ENCODE measurements around the gene SOX1.

SOX1 gene

DNA sequence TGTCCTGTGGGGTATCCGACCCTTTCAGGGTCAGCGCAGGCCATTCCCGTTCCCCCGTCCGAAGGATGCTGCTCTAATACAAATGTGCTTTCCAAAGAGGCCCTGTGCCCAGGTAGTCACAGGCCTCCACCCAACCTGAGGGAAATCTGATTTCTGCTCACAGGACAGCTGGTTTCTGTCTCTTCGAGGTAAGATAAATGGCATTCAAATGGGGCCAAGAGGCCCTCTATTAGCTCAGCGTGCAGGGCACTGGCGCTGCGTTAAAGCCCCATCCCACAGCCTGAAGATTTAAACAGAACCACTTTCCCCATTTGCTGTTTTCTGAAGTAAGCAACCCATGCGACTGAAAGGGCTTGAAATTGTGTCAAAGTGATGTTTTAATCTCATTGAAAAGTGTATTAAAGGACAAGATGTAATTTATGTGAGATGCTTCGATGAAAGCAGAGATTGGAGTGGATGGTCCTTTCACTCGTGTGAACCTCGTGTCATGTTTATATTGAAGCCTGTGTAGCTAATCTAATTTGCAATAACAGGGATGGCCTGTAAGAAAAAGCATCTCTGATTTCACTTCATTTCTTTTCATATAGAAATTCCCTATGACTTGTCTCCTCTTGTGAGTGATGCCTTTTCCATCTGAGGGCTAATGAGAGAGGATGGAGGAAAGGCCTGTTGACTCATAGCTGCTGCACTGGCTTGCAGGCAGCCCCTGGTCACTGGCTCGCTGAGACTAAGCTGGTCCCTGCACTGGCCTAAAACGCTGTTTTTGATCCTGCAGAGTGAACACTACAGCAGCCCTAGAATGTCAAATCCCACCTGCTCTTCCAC lies 7.3 kb upstream of the SOX1 start:
- DNase-seq (ENCODE audit: low spot score): no peak

DNA sequence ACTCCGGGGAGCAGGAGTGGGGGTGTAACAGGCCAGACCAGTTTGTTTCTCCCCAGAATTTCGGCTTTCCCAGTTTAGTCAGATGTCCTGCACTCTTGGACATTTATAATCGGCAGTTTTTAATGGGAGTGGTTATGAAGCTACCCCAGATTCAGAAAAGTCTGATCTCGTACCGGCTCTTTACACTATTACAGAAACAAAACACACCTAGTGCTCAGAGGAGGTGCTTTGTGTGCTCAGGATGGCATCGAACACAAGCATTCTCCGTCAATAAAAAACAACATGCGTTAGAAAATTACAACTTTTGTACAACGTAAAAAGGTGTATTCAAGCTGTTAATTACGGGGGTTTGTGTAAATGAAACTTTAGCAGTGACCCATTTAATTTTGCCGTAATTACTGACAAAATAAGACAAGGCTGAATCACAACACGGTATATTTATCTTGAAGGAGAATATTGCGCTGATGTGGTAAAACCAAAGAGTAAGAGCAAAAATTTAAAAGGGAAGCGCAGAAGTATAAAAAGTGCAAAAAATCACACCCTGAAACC lies 6.6 kb upstream of the SOX1 start:
- DNase-seq (ENCODE audit: low spot score): no peak

GRCh38 chr13:112060899-112061366 lies 6.0 kb upstream of the SOX1 start:
- DNase-seq (ENCODE audit: low spot score): no peak

DNA sequence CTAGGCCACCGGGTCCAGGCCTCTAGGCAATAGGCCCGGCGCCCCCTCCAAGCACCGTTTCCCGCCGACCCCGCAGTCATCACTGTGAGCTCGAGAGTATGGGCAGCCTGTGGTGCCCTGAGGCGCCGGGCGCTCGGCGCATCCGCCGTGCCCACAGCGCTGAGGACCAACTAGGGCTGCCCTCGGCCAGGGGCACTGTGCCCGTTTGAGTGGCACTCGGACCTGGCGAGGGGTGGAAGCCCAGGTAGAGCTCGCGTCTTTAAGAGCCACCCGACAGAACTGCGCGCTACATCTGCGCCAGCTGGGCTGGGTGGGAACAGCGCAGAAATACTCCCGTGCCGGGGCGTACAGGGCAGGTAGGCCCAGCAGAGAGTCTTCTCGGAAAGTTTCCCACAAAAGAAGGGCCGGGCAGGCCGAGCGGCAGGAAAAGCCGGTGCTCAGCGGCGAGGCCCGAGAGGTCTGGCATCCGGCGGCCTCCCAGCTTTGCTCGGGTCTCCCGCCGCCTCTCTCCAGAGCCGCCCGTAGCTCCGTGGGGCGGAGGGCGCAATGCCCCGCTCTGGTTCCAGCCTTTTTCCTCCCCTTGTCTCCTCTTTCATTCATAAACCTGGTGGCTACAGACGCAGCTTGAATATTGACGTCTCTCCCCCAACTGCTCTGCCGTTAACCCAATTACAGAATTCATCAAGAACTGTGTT lies 5.4 kb upstream of the SOX1 start:
- no peak for DNase-seq (ENCODE audit: low spot score)

DNA sequence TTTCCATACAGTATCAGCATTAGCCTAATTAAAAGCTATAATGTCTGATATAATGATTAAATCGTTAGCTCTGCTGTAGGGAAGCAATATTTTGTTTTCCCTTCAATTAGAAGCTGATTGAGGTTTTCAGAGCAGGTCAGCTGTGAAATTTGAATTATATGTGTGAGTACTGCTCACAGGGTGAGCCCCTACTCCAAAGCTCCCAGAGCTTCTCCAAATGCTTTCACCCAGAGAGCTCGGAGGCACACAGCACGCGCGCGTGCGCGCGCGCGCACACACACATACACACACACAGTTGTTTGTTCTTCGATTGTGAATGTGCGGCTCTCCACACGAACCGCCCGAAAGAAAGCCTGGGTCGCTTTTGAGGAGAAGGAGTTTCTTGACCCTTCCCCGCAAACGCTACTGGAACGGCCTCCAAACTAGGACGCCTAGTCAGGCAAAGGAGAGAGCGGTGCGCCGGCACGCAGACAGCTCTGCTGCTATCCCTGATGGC lies 4.8 kb upstream of the SOX1 start:
- DNase-seq (ENCODE audit: low spot score): no peak

- no peak for DNase-seq (ENCODE audit: low spot score)
Observed at GRCh38 chr13:112062571-112063570, 4.1 kb upstream of the SOX1 start.

- no peak for DNase-seq (ENCODE audit: low spot score)
Observed at GRCh38 chr13:112063807-112064206, 3.1 kb upstream of the SOX1 start.

DNA sequence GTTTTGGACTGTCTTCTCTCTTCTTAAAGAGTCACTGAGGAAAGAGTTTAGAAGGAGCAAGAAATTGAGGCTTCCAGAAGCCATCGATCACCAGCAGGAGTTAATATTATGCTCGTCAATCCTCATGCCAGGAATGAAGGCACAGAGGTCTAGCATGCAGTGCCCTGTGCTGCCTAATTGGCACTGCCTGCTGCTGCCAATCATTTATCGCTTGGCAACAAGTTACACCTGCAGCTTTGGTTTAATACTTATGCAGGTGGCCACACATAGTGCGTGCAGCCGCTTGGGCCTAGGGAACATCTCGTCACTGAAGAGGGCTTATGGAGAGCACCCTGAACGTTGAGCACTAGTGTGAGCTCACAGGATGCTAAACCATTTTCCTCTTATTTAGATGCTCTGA lies 2.7 kb upstream of the SOX1 start:
- DNase-seq (ENCODE audit: low spot score): no peak

DNA sequence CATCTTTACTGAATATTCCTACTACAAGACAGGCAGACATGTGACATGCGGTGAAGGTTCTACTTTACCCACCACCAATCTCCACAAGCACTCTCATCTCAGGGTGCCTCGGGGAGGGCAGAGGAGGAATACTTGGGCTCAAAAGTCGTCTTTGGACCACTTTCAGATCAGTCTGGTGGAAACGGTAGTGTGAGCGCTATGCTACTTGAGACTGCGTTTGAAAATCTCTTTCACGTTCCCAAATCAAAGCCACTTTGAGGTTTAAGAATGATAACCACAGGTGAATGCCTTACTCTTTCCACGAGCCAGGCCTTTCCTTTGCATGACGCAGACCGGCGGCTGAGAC lies 1.5 kb upstream of the SOX1 start:
- no peak for DNase-seq (ENCODE audit: low spot score)

GRCh38 chr13:112065867-112066623 lies 904 bp upstream of the SOX1 start:
- no peak for DNase-seq (ENCODE audit: low spot score)

DNA sequence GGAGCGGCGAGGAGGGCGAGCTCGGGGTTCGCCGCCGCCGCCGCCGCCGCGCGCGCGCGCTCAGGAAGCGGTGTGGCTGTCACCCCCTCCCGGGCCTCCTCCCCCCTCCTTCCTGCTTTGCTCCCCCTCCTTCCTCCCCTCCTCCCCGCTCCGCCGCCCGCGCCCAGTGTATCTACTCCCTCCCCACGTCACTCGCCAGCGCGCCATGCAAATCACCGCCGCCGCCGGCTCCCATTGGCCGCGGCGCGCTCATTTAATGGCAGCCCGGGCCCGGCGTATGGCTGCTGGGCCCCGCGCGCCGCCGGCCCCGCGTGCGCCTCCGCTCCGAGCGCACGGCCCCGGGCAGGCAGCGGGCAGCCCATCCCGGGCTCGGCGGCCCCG lies 335 bp upstream of the SOX1 start:
- no peak for DNase-seq (ENCODE audit: low spot score)

DNA sequence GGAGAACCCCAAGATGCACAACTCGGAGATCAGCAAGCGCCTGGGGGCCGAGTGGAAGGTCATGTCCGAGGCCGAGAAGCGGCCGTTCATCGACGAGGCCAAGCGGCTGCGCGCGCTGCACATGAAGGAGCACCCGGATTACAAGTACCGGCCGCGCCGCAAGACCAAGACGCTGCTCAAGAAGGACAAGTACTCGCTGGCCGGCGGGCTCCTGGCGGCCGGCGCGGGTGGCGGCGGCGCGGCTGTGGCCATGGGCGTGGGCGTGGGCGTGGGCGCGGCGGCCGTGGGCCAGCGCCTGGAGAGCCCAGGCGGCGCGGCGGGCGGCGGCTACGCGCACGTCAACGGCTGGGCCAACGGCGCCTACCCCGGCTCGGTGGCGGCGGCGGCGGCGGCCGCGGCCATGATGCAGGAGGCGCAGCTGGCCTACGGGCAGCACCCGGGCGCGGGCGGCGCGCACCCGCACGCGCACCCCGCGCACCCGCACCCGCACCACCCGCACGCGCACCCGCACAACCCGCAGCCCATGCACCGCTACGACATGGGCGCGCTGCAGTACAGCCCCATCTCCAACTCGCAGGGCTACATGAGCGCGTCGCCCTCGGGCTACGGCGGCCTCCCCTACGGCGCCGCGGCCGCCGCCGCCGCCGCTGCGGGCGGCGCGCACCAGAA lies 1.1 kb downstream of the SOX1 start:
- DNase-seq (ENCODE audit: low spot score): no peak

DNA sequence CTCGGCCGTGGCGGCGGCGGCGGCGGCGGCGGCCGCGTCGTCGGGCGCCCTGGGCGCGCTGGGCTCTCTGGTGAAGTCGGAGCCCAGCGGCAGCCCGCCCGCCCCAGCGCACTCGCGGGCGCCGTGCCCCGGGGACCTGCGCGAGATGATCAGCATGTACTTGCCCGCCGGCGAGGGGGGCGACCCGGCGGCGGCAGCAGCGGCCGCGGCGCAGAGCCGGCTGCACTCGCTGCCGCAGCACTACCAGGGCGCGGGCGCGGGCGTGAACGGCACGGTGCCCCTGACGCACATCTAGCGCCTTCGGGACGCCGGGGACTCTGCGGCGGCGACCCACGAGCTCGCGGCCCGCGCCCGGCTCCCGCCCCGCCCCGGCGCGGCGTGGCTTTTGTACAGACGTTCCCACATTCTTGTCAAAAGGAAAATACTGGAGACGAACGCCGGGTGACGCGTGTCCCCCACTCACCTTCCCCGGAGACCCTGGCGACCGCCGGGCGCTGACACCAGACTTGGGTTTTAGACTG lies 1.7 kb downstream of the SOX1 start:
- DNase-seq (ENCODE audit: low spot score): no peak

GRCh38 chr13:112069061-112069844 lies 2.3 kb downstream of the SOX1 start:
- no peak for DNase-seq (ENCODE audit: low spot score)

DNA sequence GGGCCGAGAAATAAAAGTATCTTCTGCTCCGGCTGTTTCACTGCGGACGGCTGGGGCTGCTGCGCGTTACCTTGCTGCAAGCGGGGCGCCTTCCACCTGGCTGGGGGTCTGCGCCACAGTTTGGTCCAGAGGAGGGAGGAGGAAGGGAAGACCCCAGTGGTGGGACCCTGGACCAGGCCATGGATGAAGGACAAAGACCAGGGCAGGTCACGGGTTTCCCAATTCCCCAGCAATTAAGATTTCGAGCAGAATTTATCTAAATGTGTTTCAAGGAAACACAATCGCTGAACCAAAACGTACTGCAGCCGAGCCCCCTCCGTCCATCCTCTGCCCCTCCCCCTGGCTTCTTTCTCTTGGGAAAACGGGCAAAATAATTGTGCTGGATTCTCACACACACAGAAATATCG lies 2.9 kb downstream of the SOX1 start:
- DNase-seq (ENCODE audit: low spot score): no peak

DNA sequence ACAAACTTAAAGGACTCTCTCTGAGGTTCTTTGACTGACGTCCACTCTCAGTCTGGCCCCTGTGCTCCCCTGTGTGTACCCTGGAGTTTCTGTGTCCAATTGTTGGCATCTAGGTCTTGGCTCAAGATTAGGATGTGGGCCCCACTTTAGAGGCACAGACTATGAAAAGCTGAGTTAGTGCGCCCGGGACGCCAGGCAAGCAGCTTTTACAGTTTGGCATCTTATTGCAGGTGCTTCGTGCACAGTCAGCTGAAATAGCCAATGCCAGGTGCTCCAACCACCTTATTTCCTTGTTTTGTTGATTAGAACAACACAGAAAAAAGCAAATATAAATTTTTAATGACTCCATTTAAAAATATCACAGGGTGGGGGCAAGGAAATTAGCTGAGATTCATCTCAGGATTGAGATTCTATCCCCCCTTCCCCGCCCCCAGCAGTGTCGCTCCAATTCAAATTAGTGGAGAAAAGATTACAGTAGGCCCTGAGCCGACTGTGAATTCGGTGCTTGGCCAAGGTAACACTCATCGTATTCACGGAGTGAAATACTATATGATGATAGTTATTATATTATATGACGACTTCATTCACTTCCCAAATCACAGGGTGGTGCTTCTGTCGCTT lies 4.3 kb downstream of the SOX1 start:
- DNase-seq (ENCODE audit: low spot score): no peak

DNA sequence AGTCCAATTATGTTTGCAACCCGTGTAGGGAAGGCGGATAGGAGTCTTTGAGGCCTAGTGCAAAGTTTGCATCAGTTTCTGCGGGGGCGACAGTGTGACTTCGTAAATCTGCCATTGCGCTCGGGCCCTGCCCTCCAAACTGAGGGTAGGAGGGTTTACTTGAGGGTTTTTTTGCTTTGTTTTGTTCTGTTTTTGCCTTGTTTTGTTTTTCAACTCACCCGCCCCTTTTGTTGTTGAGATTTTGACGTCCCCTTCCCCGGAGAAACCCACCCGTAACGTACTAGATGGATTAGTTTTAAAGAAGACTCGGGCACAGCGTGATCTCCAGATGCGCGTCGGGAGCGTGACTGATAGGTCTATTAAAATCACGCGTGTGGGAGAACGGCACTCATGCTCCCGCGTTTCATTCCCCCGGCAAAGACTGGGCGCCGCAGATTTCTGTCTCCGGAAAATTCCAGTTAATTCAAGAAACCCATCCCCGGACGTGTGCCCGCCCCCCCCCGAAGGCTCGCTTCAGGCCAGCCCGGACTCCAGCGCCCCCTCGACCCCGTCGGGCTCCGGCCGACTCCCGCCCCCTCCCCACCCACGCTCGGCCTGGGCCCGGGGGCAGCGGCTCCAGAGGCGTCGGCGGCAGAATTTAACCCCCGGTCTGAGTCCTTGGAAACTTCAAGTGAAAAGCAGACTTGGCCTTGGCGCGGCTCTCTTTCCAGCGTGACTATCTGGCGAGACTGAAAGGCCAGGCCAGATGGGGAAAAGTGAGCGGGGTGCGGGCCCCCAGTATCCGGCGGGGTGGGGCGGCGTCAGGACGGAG lies 5.0 kb downstream of the SOX1 start:
- no peak for DNase-seq (ENCODE audit: low spot score)

DNA sequence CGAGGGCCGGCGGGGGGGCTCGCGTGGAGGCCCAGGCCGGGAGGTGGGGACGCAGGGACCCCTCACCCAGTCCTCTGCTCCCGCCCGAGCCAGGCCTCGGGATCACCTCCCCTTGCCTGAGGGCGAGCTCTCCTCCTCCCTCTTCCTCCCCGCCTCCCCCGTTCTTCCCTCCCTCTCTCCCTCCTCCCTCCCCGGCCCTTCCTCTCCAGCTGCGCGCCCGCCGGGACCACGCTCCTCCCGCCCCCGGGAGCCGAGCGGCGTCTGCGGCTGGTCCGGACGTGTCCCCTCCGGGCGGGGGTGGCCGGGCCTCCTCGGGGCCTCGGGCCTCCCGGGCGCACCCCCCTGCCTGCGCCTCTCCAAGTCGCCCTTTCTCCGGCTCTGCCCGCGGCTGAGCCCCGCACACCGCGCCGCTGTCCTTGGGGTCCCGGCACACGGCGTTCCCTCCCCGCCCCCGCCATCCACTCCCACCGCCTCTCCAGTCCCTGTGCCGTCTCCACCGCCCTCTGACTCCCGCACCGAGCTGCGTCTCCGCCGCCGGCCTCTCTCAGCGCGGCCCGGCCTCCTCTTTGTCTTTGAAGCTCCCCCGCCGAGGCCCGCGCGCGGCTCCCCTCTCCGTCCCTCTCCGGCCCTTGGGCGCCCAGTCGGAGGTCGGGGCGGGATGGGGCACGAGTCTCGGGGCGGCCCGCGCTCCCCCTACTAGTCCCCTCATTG lies 5.7 kb downstream of the SOX1 start:
- no peak for DNase-seq (ENCODE audit: low spot score)
